SJCRH30 (cell line): ENCODE results near the gene LDLRAD4. TPM values are rescaled to one million over a fixed set of nuclear protein-coding genes. Genes with fewer than 3 reads are reported as not detected.

Experiments
- DNase-seq, 2 experiments: peaks; one replicate each; pipeline ENCODE4 v3.0.0-alpha.2; 2015 to 2020
- H3K27ac ChIP-seq: fragments of 250-450 bp; sonication (Bioruptor Pico); 2 replicates; pipeline ENCODE4 v1.5.1; 2020; ENCODE audit warnings: mild to moderate bottlenecking, moderate library complexity
- H3K27me3 ChIP-seq: fragments of 250-450 bp; sonication (Bioruptor Pico); 2 replicates; pipeline ENCODE4 v1.5.1; 2020; ENCODE audit warnings: mild to moderate bottlenecking, moderate library complexity
- H3K36me3 ChIP-seq: fragments of 250-450 bp; sonication (Bioruptor Pico); 2 replicates; pipeline ENCODE4 v1.5.1; 2020; ENCODE audit warnings: mild to moderate bottlenecking, moderate library complexity
- H3K4me1 ChIP-seq: fragments of 250-450 bp; sonication (Bioruptor Pico); 2 replicates; pipeline ENCODE4 v1.5.1; 2020; ENCODE audit warnings: mild to moderate bottlenecking, moderate library complexity
- H3K4me3 ChIP-seq: fragments of 250-450 bp; sonication (Bioruptor Pico); 2 replicates; pipeline ENCODE4 v1.5.1; 2020; ENCODE audit warnings: mild to moderate bottlenecking, moderate library complexity
- H3K9me3 ChIP-seq: fragments of 250-450 bp; sonication (Bioruptor Pico); replicated peaks from 2 replicates; pipeline ENCODE4 v1.5.1; 2020; ENCODE audit warnings: mild to moderate bottlenecking, moderate library complexity
- total RNA-seq: library from RNA; depleted of rRNA; stranded (reverse); fragments of >200 nt; shearing (Covaris generic); gene quantifications from 2 replicates; pipeline ENCODE4 v1.2.3, GENCODE V29; 2014

LDLRAD4 gene
- total RNA-seq, 1 experiment from 2014 or later = 0.26 TPM

DNA sequence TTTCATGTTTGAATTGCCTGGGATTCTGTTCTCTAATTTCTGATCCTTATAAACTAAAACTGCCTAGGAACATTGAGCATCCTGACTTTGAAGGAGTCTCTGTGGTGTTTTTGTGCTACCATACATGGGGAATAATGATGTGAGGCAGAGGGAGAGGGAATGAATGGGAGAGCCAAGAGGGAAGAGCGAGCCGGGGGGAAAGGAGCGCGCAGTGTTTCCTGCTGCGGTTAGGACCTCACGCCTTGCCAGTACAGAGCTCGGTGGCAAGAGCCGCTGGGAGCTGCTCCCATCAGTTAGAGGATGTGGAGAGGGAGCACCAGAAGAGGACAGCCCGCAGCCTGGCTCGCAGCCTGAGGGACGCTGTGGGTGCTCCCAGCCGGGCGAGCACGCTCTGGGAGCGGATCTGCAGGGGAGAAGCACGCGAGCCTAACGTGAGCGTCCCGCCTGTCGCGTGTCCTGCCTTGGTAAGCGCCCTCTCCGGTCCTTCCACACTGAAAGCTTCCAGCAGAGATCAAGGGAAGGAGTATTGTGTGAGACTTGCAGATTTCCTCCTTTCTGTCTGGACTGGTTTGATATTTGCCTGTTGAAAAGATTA lies 393.1 kb downstream of the LDLRAD4 start:
- H3K4me3 ChIP-seq = no peak overlapping the region
- no peaks in the 10 kb centered on the region for H3K27me3 ChIP-seq
- no peaks in the 10 kb centered on the region for H3K9me3 ChIP-seq
- H3K27ac ChIP-seq = no peak overlapping the region
- no peaks in the 10 kb centered on the region for H3K36me3 ChIP-seq
- DNase-seq = no peak
- H3K4me1 ChIP-seq = no peaks in the 10 kb centered on the region

DNA sequence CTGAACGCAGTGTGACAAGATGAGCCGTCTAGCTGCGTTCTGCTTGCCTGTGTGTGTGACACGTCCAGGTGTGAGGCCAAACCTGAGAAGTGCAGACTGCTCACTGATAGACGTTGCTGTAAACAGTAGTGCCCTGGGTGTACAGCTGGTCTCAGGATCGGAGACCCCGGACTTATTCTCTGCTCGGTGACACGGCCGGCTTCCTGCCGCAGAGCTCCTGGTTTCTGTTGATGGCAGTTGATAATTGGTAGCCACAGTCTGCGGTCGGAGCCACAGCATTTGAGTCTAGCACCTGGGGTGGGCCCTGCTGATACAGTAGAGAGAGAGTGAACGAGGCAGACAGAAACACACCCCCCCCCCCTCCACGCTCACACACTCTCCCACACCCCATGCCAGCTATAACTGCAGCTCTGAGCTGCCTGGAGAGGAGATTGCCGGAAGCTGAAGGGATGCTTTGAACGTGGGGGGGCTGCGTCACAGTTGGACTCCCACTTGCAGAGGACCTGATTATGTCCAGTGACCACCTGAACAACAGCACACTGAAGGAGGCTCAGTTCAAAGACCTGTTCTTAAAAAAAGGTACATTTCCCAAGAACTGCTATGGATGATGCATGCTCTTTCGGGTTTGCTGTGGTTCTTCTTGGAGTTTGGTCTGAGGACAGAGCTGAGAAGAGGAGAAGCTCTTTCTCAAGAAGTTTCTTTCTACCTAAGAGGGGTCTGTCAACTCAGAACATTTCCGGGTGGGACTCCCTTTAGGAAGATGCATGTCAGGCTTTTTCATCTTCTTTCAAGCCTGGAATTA lies 393.8 kb downstream of the LDLRAD4 start:
- no peaks in the 10 kb centered on the region for H3K27me3 ChIP-seq
- no peaks in the 10 kb centered on the region for H3K4me1 ChIP-seq
- H3K36me3 ChIP-seq = no peaks in the 10 kb centered on the region
- no peak for DNase-seq
- H3K4me3 ChIP-seq = no peak overlapping the region
- H3K27ac ChIP-seq = no peak overlapping the region
- no peaks in the 10 kb centered on the region for H3K9me3 ChIP-seq

DNA sequence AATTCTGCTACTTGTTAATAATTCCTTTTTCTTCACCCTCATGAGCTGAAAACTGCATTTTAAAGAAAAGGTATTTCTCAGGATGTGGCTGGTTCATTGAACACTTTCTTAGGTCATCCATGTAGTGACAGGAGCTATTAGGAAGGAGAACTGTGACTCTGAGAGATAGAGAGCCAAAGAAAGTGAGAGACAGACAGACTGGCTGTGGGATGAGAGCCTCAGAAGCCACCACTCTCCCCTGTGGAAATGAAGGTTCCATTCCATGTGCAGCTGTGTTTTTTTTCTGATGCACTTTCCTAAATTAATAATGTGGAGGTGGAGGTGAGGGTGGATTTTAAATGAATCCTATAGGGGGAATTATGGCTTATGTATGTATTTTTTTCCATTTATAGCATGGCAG lies 394.5 kb downstream of the LDLRAD4 start:
- H3K27ac ChIP-seq = no peak overlapping the region
- H3K36me3 ChIP-seq = no peaks in the 10 kb centered on the region
- H3K4me3 ChIP-seq = no peak overlapping the region
- no peaks in the 10 kb centered on the region for H3K4me1 ChIP-seq
- H3K27me3 ChIP-seq = no peaks in the 10 kb centered on the region
- DNase-seq = no peak
- H3K9me3 ChIP-seq = no peaks in the 10 kb centered on the region

DNA sequence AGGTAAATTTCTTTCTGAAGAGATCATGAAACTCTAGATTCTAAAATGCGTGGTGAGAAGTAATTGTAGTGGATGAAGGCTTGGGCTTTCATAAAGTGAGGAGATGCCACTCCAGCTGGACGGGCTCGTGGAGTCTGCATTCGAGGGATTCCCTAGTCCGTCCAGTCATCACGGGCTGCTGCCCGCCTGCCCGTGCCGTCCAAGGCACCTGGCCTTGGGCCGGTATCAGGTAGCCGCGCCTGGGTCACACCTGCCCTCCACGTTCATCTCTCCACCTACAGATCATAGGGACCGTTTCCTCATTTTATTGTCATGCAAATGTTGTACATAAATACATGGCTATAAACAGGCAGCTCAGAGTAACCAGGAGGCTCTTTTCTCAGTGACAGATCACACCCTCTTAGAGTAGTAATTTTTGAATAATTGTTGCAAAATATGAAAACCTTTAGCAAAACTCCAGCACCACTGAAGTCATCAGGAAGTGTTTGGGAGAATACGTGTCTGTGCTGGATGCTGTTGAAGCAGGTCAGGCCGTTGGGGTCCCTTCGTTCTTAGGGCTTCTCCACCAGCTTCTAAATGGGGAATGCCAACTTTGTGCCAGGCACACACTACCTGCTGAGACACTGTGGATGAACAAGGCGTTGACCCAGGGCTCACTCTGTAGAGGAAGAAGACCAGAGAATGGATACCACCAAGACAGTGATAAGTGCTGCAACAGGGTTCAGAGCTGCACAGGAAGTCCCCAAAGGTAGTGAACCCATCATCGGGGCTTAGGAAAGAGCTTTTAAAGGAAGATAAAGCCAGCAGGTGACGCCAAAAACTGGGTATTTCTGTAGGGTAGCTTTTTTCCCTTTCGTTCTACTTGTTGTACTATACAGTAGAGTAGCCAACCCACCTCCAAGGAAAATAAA lies 395.3 kb downstream of the LDLRAD4 start:
- H3K4me1 ChIP-seq = no peaks in the 10 kb centered on the region
- no peak overlapping the region for H3K4me3 ChIP-seq
- no peaks in the 10 kb centered on the region for H3K36me3 ChIP-seq
- no peaks in the 10 kb centered on the region for H3K27me3 ChIP-seq
- H3K27ac ChIP-seq = no peak overlapping the region
- no peaks in the 10 kb centered on the region for H3K9me3 ChIP-seq
- DNase-seq = no peak

DNA sequence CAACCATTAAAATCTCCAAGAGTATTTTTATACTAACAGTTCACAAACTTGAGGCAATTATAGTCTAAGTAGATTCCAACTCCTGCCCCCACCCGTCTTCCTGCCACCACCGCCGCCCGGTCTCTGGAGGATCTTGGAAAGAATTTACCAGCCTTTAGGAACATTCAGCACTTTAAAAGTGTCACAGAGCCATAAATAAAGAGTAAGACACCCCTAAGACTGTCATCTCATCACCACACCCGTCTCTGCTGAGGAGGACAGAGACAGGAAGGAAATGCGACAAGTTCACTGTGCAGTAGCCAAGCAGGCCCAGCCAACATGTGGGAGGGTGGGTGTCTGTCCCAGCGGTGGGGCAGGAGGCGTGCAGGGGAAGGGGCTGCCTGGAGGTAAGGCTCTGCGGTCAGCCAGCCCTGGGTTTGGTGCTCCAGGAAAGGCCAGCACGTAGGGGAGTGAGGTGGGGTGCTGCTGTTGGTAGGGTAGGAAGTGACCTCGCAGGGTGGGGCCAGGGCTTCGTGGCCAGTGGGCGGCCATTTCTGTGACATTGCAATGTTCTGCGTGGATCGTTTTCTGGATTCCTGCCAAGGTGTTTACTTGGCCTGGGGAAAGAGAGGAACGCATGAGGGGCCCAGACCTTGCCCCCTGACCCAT lies 396.2 kb downstream of the LDLRAD4 start:
- no peak overlapping the region for H3K4me3 ChIP-seq
- no peak for DNase-seq
- no peaks in the 10 kb centered on the region for H3K36me3 ChIP-seq
- no peaks in the 10 kb centered on the region for H3K9me3 ChIP-seq
- no peak overlapping the region for H3K27ac ChIP-seq
- no peaks in the 10 kb centered on the region for H3K27me3 ChIP-seq
- no peaks in the 10 kb centered on the region for H3K4me1 ChIP-seq

DNA sequence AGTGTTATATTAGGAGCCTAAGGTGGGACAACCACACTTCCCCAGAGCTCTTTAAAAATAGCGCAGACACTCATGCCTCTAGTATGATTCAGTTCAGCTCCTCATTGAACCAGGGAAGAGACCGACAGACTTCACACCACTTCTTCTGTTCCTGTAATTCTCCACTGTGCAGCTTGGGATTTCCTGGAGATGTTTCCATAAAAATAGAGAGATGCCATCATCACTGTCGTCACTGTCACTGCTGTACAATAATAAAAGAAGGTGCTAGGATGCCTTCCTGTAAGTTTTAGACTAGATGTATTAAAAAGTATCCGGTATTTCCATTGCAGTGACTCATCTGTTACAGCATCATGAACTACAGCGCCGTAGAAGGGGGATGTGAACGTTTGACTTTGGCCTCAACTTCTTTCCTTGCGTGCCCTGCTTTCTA lies 396.9 kb downstream of the LDLRAD4 start:
- Histone ChIP-seq H3K27ac (no peak overlapping the region), H3K4me1 (no peaks in the 10 kb centered on the region), H3K27me3 (no peaks in the 10 kb centered on the region), H3K36me3 (no peaks in the 10 kb centered on the region), H3K4me3 (no peak overlapping the region), H3K9me3 (no peaks in the 10 kb centered on the region)
- no peak for DNase-seq

DNA sequence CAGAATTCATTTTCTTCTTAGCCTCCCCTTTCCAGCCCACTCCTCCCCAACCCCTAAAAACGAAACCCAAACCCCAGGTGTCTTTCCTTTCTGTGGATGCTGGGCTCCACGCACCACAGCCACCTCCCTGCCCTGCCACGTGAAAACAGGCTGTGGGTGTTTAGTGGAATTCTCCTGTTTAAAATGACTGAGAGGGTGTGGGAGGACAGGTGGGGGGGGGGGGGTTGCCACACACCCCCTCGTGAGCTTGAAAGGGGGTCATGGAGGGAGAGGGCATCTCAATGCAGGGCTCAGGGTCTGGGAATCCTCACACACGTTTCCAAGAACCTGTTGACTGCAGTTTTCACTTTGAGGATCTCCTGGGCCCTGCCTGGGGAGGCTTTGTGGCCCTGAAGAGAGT lies 397.5 kb downstream of the LDLRAD4 start:
- no peaks in the 10 kb centered on the region for H3K27me3 ChIP-seq
- no peak overlapping the region for H3K27ac ChIP-seq
- H3K9me3 ChIP-seq = no peaks in the 10 kb centered on the region
- no peak for DNase-seq
- H3K4me3 ChIP-seq = no peak overlapping the region
- no peaks in the 10 kb centered on the region for H3K36me3 ChIP-seq
- no peaks in the 10 kb centered on the region for H3K4me1 ChIP-seq

DNA sequence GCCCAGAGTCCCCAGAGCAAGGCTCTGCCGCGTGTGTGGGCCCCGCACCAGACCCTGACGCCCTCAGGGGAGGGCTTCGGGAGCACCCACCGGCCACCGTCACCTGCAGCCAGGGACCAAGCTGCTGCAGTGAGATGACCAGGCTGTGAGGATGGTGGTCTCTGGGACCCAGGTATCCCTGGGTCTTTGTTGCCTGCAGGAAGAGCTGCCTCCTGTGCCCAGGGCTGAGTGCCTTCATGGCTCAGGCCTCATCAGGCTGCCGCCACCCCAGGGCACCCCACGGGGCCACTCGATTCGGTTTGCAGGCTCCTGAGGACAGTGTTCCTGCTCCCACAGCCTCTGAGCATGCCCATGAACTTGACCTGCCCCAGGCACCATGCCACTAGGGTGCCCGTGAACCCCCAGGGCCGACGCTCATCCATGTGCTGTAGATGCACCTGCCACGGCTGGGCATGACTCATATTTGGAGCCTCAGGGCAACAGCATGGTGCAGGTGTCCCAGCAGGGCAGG lies 398.0 kb downstream of the LDLRAD4 start:
- H3K4me1 ChIP-seq = no peaks in the 10 kb centered on the region
- no peak overlapping the region for H3K4me3 ChIP-seq
- no peaks in the 10 kb centered on the region for H3K36me3 ChIP-seq
- DNase-seq = no peak
- no peaks in the 10 kb centered on the region for H3K27me3 ChIP-seq
- H3K27ac ChIP-seq = no peak overlapping the region
- no peaks in the 10 kb centered on the region for H3K9me3 ChIP-seq

DNA sequence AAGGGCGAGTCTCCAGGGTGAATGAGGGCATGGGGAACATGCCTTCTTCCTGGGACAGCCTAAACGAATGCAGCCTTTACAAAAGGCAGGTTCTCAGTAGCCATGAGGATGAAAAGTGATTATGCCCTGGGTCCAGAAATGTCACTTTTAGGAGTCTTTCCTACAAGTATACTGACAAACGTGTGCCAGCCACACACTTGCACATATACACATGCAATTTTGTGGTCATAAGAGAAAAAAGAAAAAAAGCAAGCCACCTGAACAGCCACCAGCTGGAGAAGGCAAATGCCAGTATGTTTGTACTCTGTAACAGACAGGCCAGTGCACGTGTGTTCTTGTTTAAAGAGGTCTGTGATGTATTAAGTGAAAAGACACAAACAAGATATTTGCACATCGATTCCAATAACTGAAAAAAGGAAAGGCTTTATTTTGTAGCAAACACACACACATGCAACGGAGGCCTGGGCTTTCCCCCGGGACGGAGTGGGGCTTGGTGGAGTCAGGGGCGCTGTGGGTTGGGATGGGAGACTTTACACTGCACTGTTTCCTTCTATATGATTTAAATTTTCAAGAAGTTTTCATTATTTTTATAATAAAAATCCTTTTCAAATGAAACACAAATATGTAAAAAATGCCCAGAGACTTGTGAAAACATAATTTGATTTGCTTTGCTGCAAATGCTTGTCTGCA lies 399.4 kb downstream of the LDLRAD4 start:
- no peak overlapping the region for H3K4me3 ChIP-seq
- H3K9me3 ChIP-seq = no peaks in the 10 kb centered on the region
- no peak overlapping the region for H3K27ac ChIP-seq
- H3K27me3 ChIP-seq = no peaks in the 10 kb centered on the region
- H3K4me1 ChIP-seq = no peaks in the 10 kb centered on the region
- H3K36me3 ChIP-seq = no peaks in the 10 kb centered on the region
- DNase-seq = no peak

DNA sequence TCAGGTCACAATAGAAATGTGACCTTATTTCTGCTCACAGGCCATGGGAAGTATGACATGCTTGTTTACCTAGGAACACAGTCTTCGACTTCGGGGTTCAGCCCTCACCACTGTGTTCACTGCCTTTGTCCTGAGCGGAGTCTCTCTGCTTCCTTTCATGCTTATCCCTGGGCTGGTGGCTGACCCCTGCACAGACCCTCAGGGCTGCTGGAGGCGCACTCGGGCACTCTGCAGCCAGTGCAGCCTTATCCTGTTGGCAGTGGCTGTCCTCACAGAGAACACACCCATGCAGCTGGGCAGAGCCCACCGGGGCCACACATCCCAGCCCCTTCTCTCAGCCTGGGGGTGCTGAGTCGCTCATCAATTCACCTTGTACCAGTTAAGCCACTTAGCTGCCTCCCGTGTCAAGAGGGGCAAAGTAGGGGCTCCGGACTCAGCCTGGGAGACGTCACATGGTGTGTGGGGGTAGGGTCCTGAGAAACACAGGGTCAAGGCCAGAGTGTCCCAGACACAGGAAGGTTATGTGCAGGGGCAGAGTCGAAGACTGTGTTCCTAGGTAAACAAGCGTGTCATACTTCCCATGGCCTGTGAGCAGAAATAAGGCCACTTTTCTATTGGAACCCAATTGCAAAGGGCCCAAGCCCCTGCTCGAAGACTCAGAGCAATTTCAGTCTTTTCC lies 400.3 kb downstream of the LDLRAD4 start:
- no peak overlapping the region for H3K27ac ChIP-seq
- H3K27me3 ChIP-seq = no peaks in the 10 kb centered on the region
- H3K36me3 ChIP-seq = no peaks in the 10 kb centered on the region
- H3K4me1 ChIP-seq = no peaks in the 10 kb centered on the region
- DNase-seq = no peak
- H3K9me3 ChIP-seq = no peaks in the 10 kb centered on the region
- H3K4me3 ChIP-seq = no peak overlapping the region

DNA sequence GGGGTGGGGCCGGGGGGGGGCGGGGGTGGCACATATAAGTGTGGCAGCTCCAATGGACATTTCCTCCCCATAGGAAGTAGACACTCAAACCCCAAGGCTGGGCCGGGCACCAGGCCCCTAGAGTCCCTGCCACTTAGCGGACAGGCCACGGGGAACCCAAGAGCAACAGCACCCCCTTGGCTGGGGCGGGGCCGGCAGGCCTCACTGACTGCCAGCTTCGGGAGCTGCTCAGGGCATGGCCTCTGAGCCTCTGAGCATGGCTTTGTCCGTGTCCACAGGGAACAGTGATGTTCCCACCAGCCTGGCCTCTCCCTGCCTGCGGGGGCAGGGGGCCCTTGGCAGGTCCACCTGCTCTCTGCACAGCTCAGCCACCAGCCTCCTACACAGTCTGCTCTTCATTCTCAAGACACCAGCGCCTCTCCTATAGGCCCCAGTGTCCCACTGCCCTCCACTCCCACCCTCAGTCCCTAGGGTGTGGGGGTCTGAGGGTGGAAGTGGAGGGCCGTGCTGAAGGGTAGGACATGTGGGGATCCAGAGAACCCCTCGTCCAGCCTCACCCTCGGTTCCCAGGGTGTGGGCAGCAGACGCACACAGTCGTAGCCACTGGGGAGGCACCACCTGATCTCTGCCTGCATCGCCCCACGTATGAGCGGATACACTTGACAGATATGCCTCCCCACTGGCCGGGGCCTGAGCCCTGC lies 401.1 kb downstream of the LDLRAD4 start:
- Histone ChIP-seq H3K4me3 (no peak overlapping the region), H3K36me3 (no peaks in the 10 kb centered on the region), H3K27me3 (no peaks in the 10 kb centered on the region), H3K9me3 (no peaks in the 10 kb centered on the region), H3K27ac (no peak overlapping the region), H3K4me1 (no peaks in the 10 kb centered on the region)
- no peak for DNase-seq

DNA sequence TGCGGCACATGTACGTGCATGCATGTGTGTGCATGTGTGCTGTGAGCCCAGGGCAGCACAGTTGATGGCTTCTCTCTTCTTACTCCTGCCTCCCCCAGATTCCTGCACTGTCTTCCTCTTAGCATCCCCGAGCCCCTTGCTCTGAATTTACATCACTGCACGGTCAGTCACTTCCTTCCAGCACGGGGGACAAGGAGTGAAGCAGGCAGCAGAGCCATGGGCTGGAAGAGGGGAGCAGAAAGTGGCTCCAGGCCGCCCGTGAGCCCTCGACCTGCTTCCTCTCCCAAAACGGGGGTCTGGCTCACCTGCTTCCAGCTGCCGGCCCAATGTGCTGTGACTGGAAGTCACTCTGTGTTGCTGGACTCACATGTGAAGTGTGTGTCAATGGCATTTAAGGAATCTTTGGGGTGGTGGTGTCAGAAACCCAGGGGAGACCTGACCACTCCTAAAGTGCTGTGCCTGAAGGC lies 401.7 kb downstream of the LDLRAD4 start:
- Histone ChIP-seq H3K9me3 (no peaks in the 10 kb centered on the region), H3K36me3 (no peaks in the 10 kb centered on the region), H3K4me3 (no peak overlapping the region), H3K27ac (no peak overlapping the region), H3K4me1 (no peaks in the 10 kb centered on the region), H3K27me3 (no peaks in the 10 kb centered on the region)
- DNase-seq = no peak

DNA sequence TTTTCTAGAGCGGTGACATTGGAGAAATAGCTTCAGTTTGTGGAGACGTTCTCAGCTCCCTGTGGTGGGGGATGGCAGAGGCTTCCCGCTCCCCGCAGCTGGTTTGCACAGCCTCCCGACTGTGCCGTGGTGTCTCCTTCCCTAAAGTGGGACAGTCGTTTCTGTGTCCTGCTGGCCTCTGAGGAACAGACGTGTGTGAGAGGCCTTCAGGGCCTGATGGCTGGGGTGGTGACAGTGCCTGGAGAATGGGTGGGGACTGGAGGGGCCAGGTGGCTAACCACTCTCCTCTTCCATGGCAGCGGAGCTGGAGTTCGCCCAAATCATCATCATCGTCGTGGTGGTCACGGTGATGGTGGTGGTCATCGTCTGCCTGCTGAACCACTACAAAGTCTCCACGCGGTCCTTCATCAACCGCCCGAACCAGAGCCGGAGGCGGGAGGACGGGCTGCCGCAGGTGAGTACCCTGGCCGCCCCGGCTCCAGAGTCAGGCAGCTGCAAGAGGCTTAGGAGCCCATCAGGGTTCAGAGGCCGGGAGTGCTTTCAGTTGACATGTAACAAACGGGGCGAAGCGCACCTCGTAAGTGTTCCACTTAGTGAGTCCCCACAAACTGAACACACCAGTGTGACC lies 402.4 kb downstream of the LDLRAD4 start:
- H3K27me3 ChIP-seq = no peaks in the 10 kb centered on the region
- H3K36me3 ChIP-seq = no peaks in the 10 kb centered on the region
- H3K9me3 ChIP-seq = no peaks in the 10 kb centered on the region
- DNase-seq = no peak
- H3K4me3 ChIP-seq = no peak overlapping the region
- no peaks in the 10 kb centered on the region for H3K4me1 ChIP-seq
- no peak overlapping the region for H3K27ac ChIP-seq
